GM23338 (cell line): ENCODE measurements around the gene ACP2.

ENCODE experiments used
- CREB1 ChIP-seq: fragments of 250-450 bp; sonication (Bioruptor Pico); IDR thresholded peaks from 2 replicates; pipeline ENCODE4 v1.5.0; 2020; ENCODE audit warnings: low read depth, mild to moderate bottlenecking, moderate library complexity
- EZH2 ChIP-seq: fragments of 200-600 bp; sonication (generic); IDR thresholded peaks from one replicate; pipeline ENCODE4 v1.8.0; 2017; ENCODE audit warnings: antibody characterized with exemption, mild to moderate bottlenecking, low read depth; ENCODE audit not compliant: unreplicated experiment
- EZH2phosphoT487 ChIP-seq: fragments of 200-600 bp; sonication (generic); IDR thresholded peaks from one replicate; pipeline ENCODE4 v1.8.1; 2018; ENCODE audit warnings: antibody characterized with exemption; ENCODE audit not compliant: unreplicated experiment
- JUNB ChIP-seq: IDR thresholded peaks from one replicate; pipeline ENCODE4 v1.6.1; 2016; ENCODE audit warnings: antibody characterized with exemption; ENCODE audit not compliant: unreplicated experiment
- NANOG ChIP-seq: IDR thresholded peaks from 2 replicates; pipeline ENCODE4 v1.6.1; 2016; ENCODE audit warnings: antibody characterized with exemption, borderline replicate concordance
- POLR2AphosphoS5 ChIP-seq: IDR thresholded peaks from 2 replicates; pipeline ENCODE4 v1.6.1; 2016; ENCODE audit warnings: antibody characterized with exemption, low read depth
- STAT1 ChIP-seq: IDR thresholded peaks from one replicate; pipeline ENCODE4 v1.6.1; 2016; ENCODE audit warnings: antibody characterized with exemption; ENCODE audit not compliant: unreplicated experiment
- TF ChIP-seq, protein P1 (sequence below), 2 experiments: fragments of 200-600 bp in 1 of 2; sonication (generic) in 1 of 2; conservative IDR thresholded peaks; 2 replicates each; pipeline versions ENCODE4 v1.5.1 to v1.6.1; 2016 to 2017; ENCODE audit warnings: antibody characterized with exemption in 2 of 2, low read depth in 2 of 2, mild to moderate bottlenecking in 2 of 2, moderate library complexity in 1 of 2
- TF ChIP-seq, protein P2 (sequence below): IDR thresholded peaks from one replicate; pipeline ENCODE4 v1.6.1; 2018; ENCODE audit warnings: antibody characterized with exemption; ENCODE audit not compliant: unreplicated experiment
- TF ChIP-seq, protein P3 (sequence below): fragments of 250-450 bp; sonication (Bioruptor Pico); IDR thresholded peaks from 2 replicates; pipeline ENCODE4 v1.5.0; 2020; ENCODE audit warnings: mild to moderate bottlenecking, moderate library complexity
- TF ChIP-seq, protein P4 (sequence below): IDR thresholded peaks from 2 replicates; pipeline ENCODE4 v1.6.1; 2016; ENCODE audit warnings: antibody characterized with exemption

DNA sequence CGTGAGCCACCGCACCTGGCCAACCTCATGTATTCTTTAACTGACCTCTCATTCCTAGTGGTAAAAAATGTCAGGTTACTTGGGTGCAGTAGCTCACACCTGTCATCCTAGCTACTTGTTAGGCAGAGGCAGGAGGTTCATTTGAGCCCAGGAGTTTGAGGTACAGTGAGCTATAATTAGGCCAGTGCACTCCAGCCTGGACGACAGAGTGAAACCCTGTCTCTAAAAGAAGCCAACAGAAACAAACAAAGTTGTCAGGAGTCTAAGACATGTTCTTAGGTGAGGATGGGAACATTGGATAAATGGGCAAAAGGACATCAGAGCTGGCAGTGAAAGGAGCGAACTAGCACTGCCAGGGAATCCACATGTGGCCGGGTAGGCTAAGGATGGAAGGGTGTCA, 39.5 kb upstream of the ACP2 start:
- TF ChIP-seq CREB1 (CRISPR knock-in tag): no peak
- no peak for TF ChIP-seq POLR2AphosphoS5
- TF ChIP-seq, protein P1, sequence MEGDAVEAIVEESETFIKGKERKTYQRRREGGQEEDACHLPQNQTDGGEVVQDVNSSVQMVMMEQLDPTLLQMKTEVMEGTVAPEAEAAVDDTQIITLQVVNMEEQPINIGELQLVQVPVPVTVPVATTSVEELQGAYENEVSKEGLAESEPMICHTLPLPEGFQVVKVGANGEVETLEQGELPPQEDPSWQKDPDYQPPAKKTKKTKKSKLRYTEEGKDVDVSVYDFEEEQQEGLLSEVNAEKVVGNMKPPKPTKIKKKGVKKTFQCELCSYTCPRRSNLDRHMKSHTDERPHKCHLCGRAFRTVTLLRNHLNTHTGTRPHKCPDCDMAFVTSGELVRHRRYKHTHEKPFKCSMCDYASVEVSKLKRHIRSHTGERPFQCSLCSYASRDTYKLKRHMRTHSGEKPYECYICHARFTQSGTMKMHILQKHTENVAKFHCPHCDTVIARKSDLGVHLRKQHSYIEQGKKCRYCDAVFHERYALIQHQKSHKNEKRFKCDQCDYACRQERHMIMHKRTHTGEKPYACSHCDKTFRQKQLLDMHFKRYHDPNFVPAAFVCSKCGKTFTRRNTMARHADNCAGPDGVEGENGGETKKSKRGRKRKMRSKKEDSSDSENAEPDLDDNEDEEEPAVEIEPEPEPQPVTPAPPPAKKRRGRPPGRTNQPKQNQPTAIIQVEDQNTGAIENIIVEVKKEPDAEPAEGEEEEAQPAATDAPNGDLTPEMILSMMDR (conservative IDR thresholded peaks at IDR 0.05; ENCODE audit: low read depth in 2 of 2): no peak
- TF ChIP-seq JUNB: no peak
- TF ChIP-seq STAT1: no peak
- TF ChIP-seq EZH2: no peak
- TF ChIP-seq EZH2phosphoT487: no peak
- TF ChIP-seq, protein P2, sequence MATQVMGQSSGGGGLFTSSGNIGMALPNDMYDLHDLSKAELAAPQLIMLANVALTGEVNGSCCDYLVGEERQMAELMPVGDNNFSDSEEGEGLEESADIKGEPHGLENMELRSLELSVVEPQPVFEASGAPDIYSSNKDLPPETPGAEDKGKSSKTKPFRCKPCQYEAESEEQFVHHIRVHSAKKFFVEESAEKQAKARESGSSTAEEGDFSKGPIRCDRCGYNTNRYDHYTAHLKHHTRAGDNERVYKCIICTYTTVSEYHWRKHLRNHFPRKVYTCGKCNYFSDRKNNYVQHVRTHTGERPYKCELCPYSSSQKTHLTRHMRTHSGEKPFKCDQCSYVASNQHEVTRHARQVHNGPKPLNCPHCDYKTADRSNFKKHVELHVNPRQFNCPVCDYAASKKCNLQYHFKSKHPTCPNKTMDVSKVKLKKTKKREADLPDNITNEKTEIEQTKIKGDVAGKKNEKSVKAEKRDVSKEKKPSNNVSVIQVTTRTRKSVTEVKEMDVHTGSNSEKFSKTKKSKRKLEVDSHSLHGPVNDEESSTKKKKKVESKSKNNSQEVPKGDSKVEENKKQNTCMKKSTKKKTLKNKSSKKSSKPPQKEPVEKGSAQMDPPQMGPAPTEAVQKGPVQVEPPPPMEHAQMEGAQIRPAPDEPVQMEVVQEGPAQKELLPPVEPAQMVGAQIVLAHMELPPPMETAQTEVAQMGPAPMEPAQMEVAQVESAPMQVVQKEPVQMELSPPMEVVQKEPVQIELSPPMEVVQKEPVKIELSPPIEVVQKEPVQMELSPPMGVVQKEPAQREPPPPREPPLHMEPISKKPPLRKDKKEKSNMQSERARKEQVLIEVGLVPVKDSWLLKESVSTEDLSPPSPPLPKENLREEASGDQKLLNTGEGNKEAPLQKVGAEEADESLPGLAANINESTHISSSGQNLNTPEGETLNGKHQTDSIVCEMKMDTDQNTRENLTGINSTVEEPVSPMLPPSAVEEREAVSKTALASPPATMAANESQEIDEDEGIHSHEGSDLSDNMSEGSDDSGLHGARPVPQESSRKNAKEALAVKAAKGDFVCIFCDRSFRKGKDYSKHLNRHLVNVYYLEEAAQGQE: no peak
- TF ChIP-seq, protein P3, sequence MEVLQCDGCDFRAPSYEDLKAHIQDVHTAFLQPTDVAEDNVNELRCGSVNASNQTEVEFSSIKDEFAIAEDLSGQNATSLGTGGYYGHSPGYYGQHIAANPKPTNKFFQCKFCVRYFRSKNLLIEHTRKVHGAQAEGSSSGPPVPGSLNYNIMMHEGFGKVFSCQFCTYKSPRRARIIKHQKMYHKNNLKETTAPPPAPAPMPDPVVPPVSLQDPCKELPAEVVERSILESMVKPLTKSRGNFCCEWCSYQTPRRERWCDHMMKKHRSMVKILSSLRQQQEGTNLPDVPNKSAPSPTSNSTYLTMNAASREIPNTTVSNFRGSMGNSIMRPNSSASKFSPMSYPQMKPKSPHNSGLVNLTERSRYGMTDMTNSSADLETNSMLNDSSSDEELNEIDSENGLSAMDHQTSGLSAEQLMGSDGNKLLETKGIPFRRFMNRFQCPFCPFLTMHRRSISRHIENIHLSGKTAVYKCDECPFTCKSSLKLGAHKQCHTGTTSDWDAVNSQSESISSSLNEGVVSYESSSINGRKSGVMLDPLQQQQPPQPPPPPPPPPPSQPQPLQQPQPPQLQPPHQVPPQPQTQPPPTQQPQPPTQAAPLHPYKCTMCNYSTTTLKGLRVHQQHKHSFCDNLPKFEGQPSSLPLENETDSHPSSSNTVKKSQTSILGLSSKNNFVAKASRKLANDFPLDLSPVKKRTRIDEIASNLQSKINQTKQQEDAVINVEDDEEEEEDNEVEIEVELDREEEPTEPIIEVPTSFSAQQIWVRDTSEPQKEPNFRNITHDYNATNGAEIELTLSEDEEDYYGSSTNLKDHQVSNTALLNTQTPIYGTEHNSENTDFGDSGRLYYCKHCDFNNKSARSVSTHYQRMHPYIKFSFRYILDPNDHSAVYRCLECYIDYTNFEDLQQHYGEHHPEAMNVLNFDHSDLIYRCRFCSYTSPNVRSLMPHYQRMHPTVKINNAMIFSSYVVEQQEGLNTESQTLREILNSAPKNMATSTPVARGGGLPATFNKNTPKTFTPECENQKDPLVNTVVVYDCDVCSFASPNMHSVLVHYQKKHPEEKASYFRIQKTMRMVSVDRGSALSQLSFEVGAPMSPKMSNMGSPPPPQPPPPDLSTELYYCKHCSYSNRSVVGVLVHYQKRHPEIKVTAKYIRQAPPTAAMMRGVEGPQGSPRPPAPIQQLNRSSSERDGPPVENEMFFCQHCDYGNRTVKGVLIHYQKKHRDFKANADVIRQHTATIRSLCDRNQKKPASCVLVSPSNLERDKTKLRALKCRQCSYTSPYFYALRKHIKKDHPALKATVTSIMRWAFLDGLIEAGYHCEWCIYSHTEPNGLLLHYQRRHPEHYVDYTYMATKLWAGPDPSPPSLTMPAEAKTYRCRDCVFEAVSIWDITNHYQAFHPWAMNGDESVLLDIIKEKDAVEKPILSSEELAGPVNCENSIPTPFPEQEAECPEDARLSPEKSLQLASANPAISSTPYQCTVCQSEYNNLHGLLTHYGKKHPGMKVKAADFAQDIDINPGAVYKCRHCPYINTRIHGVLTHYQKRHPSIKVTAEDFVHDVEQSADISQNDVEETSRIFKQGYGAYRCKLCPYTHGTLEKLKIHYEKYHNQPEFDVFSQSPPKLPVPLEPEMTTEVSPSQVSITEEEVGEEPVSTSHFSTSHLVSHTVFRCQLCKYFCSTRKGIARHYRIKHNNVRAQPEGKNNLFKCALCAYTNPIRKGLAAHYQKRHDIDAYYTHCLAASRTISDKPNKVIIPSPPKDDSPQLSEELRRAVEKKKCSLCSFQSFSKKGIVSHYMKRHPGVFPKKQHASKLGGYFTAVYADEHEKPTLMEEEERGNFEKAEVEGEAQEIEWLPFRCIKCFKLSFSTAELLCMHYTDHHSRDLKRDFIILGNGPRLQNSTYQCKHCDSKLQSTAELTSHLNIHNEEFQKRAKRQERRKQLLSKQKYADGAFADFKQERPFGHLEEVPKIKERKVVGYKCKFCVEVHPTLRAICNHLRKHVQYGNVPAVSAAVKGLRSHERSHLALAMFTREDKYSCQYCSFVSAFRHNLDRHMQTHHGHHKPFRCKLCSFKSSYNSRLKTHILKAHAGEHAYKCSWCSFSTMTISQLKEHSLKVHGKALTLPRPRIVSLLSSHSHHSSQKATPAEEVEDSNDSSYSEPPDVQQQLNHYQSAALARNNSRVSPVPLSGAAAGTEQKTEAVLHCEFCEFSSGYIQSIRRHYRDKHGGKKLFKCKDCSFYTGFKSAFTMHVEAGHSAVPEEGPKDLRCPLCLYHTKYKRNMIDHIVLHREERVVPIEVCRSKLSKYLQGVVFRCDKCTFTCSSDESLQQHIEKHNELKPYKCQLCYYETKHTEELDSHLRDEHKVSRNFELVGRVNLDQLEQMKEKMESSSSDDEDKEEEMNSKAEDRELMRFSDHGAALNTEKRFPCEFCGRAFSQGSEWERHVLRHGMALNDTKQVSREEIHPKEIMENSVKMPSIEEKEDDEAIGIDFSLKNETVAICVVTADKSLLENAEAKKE (CRISPR knock-in tag): no peak
- no peak for TF ChIP-seq NANOG
- TF ChIP-seq, protein P4, sequence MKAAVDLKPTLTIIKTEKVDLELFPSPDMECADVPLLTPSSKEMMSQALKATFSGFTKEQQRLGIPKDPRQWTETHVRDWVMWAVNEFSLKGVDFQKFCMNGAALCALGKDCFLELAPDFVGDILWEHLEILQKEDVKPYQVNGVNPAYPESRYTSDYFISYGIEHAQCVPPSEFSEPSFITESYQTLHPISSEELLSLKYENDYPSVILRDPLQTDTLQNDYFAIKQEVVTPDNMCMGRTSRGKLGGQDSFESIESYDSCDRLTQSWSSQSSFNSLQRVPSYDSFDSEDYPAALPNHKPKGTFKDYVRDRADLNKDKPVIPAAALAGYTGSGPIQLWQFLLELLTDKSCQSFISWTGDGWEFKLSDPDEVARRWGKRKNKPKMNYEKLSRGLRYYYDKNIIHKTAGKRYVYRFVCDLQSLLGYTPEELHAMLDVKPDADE: no peak
